MM.1S (cell line): Measurements from ENCODE around the gene CENPT.

ENCODE experiments used
- DNase-seq: peaks from one replicate; pipeline ENCODE4 v3.0.0-alpha.2; 2015
- H2AFZ ChIP-seq: fragments of 300-600 bp; sonication (generic); 2 replicates; pipeline ENCODE4 v1.6.0; 2016; ENCODE audit warnings: antibody characterized with exemption, low read length
- H3F3A ChIP-seq: fragments of 300-600 bp; sonication (generic); 2 replicates; pipeline ENCODE4 v1.6.1; 2016; ENCODE audit warnings: mild to moderate bottlenecking, antibody characterized with exemption, low read length, moderate library complexity, mixed read lengths; ENCODE audit not compliant: insufficient read depth
- H3K27ac ChIP-seq: fragments of 300-600 bp; sonication (generic); 2 replicates; pipeline ENCODE4 v1.5.1; 2016; ENCODE audit warnings: mild to moderate bottlenecking, low read length
- H3K27me3 ChIP-seq: fragments of 300-600 bp; sonication (generic); replicated peaks from 2 replicates; pipeline ENCODE4 v1.6.0; 2016; ENCODE audit warnings: low read length; ENCODE audit not compliant: insufficient read depth
- H3K36me3 ChIP-seq: fragments of 300-600 bp; sonication (generic); replicated peaks from 2 replicates; pipeline ENCODE4 v1.6.1; 2016; ENCODE audit warnings: mild to moderate bottlenecking, low read length, mixed read lengths; ENCODE audit not compliant: insufficient read depth
- H3K4me1 ChIP-seq: fragments of 300-600 bp; sonication (generic); 2 replicates; pipeline ENCODE4 v1.6.1; 2016; ENCODE audit warnings: low read length, mixed read lengths
- H3K4me2 ChIP-seq: fragments of 300-600 bp; sonication (generic); 2 replicates; pipeline ENCODE4 v1.6.0; 2016; ENCODE audit warnings: low read depth, low read length
- H3K4me3 ChIP-seq: fragments of 300-600 bp; sonication (generic); 2 replicates; pipeline ENCODE4 v1.5.1; 2016; ENCODE audit warnings: low read length, mixed read lengths
- H3K79me2 ChIP-seq: fragments of 300-600 bp; sonication (generic); 2 replicates; pipeline ENCODE4 v1.6.1; 2016; ENCODE audit warnings: mixed run types, low read length, mixed read lengths
- H3K9ac ChIP-seq: fragments of 300-600 bp; sonication (generic); 2 replicates; pipeline ENCODE4 v1.6.1; 2016; ENCODE audit warnings: low read length, mixed read lengths
- H3K9me2 ChIP-seq: fragments of 300-600 bp; sonication (generic); replicated peaks from 2 replicates; pipeline ENCODE4 v1.6.1; 2016; ENCODE audit warnings: mild to moderate bottlenecking, low read length, mixed read lengths; ENCODE audit not compliant: insufficient read depth
- H3K9me3 ChIP-seq: fragments of 300-600 bp; sonication (generic); replicated peaks from 2 replicates; pipeline ENCODE4 v1.6.1; 2016; ENCODE audit warnings: mild to moderate bottlenecking, low read length, mixed read lengths; ENCODE audit not compliant: insufficient read depth
- H4K20me1 ChIP-seq: fragments of 300-600 bp; sonication (generic); 2 replicates; pipeline ENCODE4 v1.6.1; 2016; ENCODE audit warnings: mild to moderate bottlenecking, low read length, moderate library complexity, mixed read lengths; ENCODE audit not compliant: insufficient read depth
- EZH2 ChIP-seq: fragments of 300-600 bp; sonication (generic); optimal IDR thresholded peaks from 2 replicates; pipeline ENCODE3; 2017; ENCODE audit warnings: low read depth, mild to moderate bottlenecking, antibody characterized with exemption, low read length, mixed read lengths
- EZH2phosphoT487 ChIP-seq: fragments of 300-600 bp; sonication (generic); IDR thresholded peaks from 2 replicates; pipeline ENCODE4 v1.6.1; 2018; ENCODE audit warnings: antibody characterized with exemption, low read length
- TF ChIP-seq, protein P1 (sequence below): fragments of 300-600 bp; sonication (generic); IDR thresholded peaks from 2 replicates; pipeline ENCODE4 v1.5.1; 2016; ENCODE audit warnings: antibody characterized with exemption, low read length, mixed read lengths

CENPT gene

GRCh38 chr16:67825906-67826305 lies 21.6 kb downstream of the CENPT start:
- TF ChIP-seq, protein P1, sequence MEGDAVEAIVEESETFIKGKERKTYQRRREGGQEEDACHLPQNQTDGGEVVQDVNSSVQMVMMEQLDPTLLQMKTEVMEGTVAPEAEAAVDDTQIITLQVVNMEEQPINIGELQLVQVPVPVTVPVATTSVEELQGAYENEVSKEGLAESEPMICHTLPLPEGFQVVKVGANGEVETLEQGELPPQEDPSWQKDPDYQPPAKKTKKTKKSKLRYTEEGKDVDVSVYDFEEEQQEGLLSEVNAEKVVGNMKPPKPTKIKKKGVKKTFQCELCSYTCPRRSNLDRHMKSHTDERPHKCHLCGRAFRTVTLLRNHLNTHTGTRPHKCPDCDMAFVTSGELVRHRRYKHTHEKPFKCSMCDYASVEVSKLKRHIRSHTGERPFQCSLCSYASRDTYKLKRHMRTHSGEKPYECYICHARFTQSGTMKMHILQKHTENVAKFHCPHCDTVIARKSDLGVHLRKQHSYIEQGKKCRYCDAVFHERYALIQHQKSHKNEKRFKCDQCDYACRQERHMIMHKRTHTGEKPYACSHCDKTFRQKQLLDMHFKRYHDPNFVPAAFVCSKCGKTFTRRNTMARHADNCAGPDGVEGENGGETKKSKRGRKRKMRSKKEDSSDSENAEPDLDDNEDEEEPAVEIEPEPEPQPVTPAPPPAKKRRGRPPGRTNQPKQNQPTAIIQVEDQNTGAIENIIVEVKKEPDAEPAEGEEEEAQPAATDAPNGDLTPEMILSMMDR: no peak
- TF ChIP-seq EZH2phosphoT487 (no peak), EZH2 (no peak)
- no peaks in the 10 kb centered on the region for H3K4me1 ChIP-seq
- no peak overlapping the region for H2AFZ ChIP-seq
- no peaks in the 10 kb centered on the region for H4K20me1 ChIP-seq
- no peak for DNase-seq
- no peaks in the 10 kb centered on the region for H3K36me3 ChIP-seq
- no peaks in the 10 kb centered on the region for H3K79me2 ChIP-seq
- no peak overlapping the region for H3K27ac ChIP-seq
- no peak overlapping the region for H3K4me3 ChIP-seq
- no peaks in the 10 kb centered on the region for H3K9me3 ChIP-seq
- H3K9ac ChIP-seq: no peak overlapping the region
- H3K27me3 ChIP-seq: no peaks in the 10 kb centered on the region
- no peak overlapping the region for H3K4me2 ChIP-seq
- H3K9me2 ChIP-seq: no peaks in the 10 kb centered on the region
- H3F3A ChIP-seq: no peaks in the 10 kb centered on the region

GRCh38 chr16:67825119-67825518 lies 22.4 kb downstream of the CENPT start:
- no peaks in the 10 kb centered on the region for H4K20me1 ChIP-seq
- no peaks in the 10 kb centered on the region for H3K36me3 ChIP-seq
- TF ChIP-seq, protein P1: no peak
- TF ChIP-seq EZH2 (no peak), EZH2phosphoT487 (no peak)
- no peak overlapping the region for H3K4me2 ChIP-seq
- no peaks in the 10 kb centered on the region for H3K27me3 ChIP-seq
- H3K4me1 ChIP-seq: no peaks in the 10 kb centered on the region
- H2AFZ ChIP-seq: no peak overlapping the region
- H3K4me3 ChIP-seq: no peak overlapping the region
- no peaks in the 10 kb centered on the region for H3K79me2 ChIP-seq
- no peak overlapping the region for H3K27ac ChIP-seq
- H3K9ac ChIP-seq: no peak overlapping the region
- no peak for DNase-seq
- no peaks in the 10 kb centered on the region for H3F3A ChIP-seq
- no peaks in the 10 kb centered on the region for H3K9me2 ChIP-seq
- no peaks in the 10 kb centered on the region for H3K9me3 ChIP-seq

DNA sequence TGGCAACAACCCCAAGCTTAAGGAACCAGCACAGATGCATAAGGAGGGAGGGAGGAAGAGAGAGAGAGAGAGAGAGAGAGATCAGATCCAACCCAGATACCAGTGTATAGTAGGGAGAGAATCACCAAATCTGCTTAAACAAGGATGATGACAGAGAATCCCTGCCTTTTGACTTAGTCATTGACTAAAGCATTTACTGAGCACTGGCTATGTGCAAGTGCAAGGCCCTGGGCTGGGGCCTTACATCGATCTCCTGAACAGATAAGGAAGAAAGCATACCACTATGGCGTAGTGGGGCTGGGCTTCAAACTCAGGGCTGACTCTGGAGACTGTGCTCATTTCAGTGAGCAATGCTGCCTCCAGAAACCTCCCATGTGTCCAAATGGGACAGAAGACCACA lies 25.0 kb downstream of the CENPT start:
- H4K20me1 ChIP-seq: no peaks in the 10 kb centered on the region
- no peaks in the 10 kb centered on the region for H3K79me2 ChIP-seq
- H3K4me2 ChIP-seq: no peak overlapping the region
- no peaks in the 10 kb centered on the region for H3K9me2 ChIP-seq
- H3K36me3 ChIP-seq: no peaks in the 10 kb centered on the region
- no peak for DNase-seq
- no peak overlapping the region for H3K9ac ChIP-seq
- H3K4me3 ChIP-seq: no peak overlapping the region
- H3F3A ChIP-seq: no peaks in the 10 kb centered on the region
- no peaks in the 10 kb centered on the region for H3K27me3 ChIP-seq
- TF ChIP-seq, protein P1: no peak
- TF ChIP-seq EZH2phosphoT487: no peak
- TF ChIP-seq EZH2: no peak
- H3K9me3 ChIP-seq: no peaks in the 10 kb centered on the region
- no peak overlapping the region for H3K27ac ChIP-seq
- no peak overlapping the region for H2AFZ ChIP-seq
- H3K4me1 ChIP-seq: no peaks in the 10 kb centered on the region
